GM18520 (cell line): ENCODE results near the gene CFAP57.
"Not testable (repeated sequence)": the region's sequence is repeated elsewhere in the genome, so short reads cannot be mapped to it uniquely, and the experiment has no call there.

Experiments used
- ATAC-seq: cut with Tn5 transposase; IDR thresholded peaks from one replicate; pipeline ENCODE4 v1.9.1; 2021; ENCODE audit not compliant: unreplicated experiment

CFAP57 gene

DNA sequence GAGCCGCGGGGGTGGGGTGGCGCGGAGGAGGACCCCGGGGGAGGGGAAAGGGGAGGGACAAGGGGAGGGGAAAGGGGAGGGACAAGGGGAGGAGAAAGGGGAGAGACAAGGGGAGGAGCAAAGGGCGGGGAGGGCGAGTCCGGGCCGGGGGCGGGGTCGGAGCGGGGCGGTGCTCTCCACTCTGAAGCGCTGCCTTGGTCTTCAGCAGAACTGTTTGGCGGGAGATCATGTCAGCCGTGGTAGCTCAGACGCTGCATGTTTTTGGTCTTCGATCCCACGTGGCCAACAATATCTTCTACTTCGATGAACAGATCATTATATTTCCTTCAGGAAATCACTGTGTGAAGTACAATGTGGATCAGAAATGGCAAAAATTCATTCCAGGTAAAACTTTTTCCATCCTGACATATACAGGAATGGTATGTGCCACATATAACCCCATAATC, 420 bp downstream of the CFAP57 start:
- ATAC-seq: no peak

GRCh38 chr1:43174873-43175272, 2.7 kb downstream of the CFAP57 start:
- no peak for ATAC-seq

DNA sequence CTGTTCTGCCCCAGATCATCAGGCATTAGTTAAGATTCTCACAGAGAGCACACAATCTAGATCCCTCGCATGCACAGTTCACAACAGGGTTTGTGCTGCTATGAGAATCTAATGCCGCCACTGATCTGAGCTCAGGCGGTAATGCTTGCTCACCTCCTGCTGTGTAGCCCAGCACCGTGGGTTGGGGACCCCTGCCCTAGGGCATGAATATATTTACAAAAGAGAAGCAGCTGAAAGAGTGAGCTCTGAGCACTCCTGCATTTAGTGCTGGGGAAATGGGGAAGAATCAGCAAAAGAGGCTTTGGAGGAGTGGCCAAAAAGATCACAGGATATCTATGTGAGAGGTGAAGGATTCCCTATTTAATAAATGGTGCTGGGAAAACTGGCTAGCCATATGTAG, 5.6 kb downstream of the CFAP57 start:
- ATAC-seq: no peak

DNA sequence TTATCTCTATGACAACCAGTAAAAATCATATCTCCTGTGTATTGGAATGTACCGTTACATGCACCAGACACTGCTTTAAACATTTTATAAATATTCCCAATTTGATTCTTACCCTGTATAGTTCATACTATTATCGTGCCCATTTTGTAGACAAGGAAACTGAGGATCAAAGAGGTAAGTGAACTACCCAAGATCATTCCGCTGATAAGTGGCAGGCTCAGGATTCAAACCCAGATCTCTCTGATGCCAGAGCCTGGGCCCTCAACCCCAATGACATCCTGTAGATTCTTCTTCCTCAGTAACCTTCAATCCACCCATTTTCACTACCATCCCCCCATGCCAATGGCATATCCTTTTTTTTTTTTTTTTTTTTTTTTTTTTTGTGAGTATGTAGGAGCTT, 12.3 kb downstream of the CFAP57 start:
- ATAC-seq: no peak

DNA sequence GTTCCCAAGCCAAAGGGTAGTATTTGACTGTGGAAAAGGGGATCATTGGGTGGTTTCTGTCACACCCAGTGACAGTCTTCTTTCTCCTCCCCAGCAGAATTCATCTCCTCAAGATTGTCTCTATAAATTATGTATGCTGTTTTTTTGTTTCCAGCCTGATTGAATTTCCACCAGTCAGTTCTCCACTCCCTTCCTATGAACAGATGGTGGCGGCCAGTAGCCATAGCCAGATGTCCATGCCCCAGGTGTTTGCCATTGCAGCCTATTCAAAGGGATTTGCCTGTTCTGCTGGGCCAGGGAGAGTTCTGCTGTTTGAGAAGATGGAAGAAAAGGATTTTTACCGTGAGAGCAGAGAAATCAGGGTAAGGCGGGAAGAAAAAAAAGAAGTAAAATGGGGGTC, 12.9 kb downstream of the CFAP57 start:
- no peak for ATAC-seq

DNA sequence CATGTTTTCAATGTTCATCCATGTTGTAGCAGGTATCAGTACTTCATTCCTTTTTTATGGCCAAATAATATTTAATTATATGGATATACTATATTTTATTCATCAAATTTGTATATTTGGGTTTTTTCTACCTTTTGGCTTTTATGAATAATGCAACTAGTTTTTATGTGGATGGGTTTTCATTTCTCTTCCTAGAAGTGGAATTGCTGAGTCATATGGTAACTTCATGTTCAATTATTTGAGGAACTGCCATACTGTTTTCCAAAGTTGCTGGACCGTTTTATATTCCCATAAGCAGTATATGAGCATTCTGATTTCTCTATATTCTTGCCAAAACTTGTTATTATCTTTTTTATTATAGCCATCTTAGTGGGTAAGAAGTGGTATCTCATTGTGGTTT, 16.0 kb downstream of the CFAP57 start:
- ATAC-seq: no peak

GRCh38 chr1:43194509-43194908, 22.4 kb downstream of the CFAP57 start:
- no peak for ATAC-seq

DNA sequence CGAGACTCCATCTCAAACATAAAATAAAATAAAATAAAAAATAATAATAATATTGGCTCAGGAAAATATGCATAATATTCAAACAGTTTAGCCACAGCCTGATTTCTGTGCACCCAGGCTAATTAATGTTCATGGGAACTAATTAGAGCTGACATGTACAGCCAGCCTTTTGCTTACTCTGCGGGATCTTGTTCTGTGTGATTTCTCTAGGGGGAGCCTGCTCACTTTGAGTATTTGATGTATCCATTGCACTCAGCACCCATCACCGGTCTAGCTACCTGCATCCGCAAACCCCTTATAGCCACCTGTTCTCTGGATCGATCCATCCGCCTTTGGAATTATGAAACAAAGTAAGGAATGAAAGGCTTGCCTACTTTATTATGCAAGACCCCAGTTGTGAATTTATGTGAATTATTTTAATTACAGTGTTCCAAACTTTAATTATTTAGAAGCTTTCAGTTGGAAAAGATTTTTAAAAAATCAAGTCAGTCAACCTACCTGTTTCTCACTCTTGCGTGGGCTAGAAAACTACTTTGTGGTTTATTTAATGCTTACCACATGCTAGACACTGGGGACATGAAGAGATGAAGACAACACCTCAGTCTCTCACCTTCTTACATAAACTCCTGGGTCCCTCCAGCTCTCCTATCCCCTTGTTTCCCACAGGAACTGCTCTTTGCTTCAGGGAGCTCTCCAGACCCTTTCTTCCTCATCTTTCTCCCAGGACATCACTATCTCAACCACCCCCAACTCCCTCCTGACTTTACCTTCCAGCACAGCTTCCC, 25.4 kb downstream of the CFAP57 start:
- no peak for ATAC-seq

DNA sequence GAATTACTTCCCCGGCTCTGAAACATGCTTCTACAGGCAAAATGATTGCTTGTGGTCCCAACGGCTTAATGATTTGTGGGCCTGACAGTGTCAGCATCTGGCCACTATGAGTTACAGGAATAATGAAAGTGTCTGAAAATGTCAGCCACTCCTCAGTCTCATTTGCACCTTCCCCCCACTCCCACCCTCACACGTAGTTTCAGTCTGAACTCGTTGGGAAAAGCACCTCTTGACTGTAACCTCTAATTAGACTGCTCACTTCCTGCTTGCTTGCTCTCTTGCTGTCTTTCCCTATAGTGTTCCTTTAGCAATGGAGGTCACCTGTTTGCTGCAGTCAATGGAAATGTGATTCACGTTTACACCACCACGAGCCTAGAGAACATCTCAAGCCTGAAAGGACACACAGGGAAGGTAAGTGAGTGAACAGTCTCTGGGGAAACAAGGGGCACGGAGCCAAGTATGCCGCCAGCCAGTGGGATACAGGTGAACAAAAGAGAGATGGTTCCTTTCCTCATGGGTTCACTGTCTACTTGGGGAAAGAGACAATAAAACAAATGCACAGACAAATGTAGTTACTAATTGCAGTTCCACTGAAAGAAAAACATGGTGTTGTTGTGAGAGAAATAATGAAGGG, 27.1 kb downstream of the CFAP57 start:
- ATAC-seq: peak; percentile 70

DNA sequence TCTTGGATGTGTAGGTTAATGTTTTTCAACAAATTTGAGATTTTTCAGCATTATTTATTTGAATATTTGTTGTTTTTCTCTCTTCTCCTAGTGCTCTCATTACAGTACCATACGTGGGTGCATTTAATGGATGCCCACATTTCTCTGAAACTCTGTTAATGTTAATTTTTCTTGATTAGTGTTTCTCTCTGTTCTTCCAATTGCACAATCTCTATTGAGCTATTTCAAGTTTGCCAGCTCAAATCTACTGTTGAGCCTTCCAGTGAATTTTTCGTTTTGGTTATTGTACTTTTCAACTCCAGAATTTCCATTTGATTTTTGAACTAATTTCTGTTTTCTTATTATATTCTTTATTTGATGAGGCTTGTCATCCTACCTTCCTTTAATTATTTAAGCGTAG, 31.7 kb downstream of the CFAP57 start:
- ATAC-seq: no peak

- ATAC-seq: no peak
Measured at GRCh38 chr1:43204394-43204793, 32.3 kb downstream of the CFAP57 start.

DNA sequence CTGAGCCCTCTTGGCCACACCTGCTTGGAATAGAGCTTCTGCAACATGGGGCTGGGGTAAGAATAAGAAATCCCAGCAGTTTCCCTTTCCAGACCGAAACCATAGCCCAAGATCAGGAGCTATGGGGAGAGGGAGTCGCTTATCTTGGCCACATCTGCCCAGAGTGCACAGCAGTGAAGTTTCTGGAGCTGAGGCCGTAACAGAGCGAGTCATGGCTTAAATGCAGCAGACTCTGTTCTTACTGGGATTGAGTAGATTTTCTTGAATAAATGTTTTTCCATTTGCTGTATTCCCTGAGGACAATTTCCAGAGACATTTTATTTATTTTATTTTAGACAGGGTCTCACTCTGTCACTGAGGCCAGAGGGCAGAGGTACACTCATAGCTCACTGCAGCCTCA, 33.5 kb downstream of the CFAP57 start:
- no peak for ATAC-seq

- no peak for ATAC-seq
Measured at GRCh38 chr1:43206600-43207228, 34.6 kb downstream of the CFAP57 start.

- ATAC-seq: no peak
Measured at GRCh38 chr1:43207229-43207853, 35.2 kb downstream of the CFAP57 start.

DNA sequence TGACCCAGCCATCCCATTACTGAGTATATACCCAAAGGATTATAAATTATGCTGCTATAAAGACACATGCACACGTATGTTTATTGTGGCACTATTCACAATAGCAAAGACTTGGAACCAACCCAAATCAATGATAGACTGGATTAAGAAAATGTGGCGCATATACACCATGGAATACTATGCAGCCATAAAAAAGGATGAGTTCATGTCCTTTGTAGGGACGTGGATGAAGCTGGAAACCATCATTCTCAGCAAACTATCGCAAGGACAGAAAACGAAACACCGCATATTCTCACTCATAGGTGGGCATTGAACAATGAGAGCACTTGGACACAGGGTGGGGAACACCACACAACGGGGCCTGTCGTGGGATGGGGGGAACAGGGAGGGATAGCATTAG, 36.1 kb downstream of the CFAP57 start:
- not testable (repeated sequence) for ATAC-seq

DNA sequence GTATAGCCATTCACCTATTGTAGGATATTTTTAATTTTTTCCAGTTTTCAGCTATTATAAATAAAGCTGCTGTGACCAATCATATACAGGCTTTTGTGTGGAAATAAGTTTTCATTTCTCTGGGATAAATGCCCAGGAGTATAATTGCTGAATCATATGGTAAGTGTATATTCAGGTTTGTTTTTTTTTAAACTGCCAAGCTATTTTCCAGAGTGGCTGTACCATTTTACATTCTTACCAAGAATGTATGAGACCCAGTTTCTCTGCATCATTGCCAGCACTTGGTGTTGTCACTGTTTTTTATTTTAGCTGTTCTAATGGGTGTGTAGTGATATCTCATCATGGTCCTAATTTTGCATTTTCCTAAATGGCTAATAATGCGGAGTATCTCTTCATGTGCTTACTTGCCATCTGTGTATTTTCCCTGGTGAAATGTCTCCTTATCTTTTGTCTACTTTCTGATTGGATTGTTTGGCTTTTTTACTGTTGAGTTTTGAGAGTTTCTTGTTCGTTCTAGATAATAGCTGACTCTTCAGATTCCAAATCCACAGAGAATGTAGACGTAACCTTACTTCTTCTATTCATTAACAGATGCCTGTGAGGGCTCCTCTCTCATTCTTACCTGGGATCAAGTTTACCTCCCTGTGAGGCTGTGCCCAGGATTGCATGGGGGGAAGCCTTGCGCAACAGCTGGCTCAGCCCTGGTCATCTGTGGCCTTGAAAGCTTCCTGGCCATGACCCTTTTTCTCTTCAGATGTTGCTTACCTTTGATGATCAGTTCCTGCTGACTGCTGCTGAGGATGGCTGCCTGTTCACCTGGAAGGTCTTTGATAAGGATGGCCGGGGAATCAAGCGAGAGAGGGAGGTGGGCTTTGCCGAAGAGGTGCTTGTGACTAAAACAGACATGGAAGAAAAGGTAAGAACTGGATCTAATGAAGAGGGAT, 42.6 kb downstream of the CFAP57 start:
- ATAC-seq: no peak

DNA sequence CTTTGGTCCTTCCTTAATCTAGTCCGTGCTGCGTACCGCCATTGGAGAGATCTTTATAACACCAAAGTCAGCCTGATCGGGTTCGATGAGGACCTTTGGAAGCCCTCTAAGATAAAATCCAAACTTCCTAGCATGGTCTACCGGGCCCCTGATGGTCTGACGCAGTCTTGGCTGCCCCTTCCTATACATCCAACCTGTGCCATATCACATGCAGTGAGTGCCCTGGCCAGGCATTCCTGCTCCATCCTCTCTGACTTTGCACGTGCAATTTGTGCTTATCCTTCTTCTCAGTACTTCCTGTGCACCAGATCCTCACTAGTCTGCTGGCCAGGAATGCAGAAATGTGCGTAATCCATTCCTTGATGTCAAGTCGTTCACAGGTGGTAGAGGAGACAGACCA, 45.6 kb downstream of the CFAP57 start:
- no peak for ATAC-seq

GRCh38 chr1:43220905-43221778, 49.0 kb downstream of the CFAP57 start:
- no peak for ATAC-seq

- ATAC-seq: no peak
Measured at GRCh38 chr1:43221797-43222196, 49.7 kb downstream of the CFAP57 start.

GRCh38 chr1:43222879-43223278, 50.7 kb downstream of the CFAP57 start:
- no peak for ATAC-seq
